HG02852 (cell line): Measurements from ENCODE around the gene RASA4B.
"Not testable (repeated sequence)": the region's sequence is repeated elsewhere in the genome, so short reads cannot be mapped to it uniquely, and the experiment has no call there.

ENCODE experiments used
- ATAC-seq: cut with Tn5 transposase; IDR thresholded peaks from one replicate; pipeline ENCODE4 v1.9.1; 2021; ENCODE audit warnings: mild to moderate bottlenecking, moderate library complexity; ENCODE audit not compliant: unreplicated experiment

Gene RASA4B

DNA sequence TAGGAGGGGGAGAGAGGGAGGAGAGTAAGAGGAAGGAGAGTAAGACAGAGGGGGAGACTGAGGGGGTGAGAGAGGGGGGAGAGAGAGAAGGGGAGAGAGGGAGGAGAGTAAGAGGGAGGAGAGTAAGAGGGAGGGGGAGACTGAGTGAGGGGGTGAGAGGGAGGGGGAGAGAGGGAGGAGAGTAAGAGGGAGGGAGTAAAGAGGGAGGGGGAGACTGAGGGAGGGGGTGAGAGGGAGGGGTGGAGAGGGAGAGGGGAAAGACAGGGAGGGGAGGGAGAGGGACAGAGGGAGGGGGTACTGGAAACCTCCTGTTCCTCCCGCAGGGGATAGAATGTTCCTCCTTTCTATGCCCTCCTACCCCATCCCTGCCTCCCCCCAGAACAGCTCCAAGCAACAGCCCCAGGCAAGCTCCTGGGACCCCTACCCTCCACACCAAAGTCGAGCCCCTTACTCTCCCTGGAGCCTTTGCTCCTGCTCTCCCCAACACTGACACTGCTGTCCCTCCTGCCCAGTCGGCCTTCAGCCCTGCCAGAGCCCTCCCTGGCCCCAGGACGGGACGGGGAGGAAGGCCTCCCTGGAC, 4.8 kb downstream of the RASA4B start:
- not testable (repeated sequence) for ATAC-seq

DNA sequence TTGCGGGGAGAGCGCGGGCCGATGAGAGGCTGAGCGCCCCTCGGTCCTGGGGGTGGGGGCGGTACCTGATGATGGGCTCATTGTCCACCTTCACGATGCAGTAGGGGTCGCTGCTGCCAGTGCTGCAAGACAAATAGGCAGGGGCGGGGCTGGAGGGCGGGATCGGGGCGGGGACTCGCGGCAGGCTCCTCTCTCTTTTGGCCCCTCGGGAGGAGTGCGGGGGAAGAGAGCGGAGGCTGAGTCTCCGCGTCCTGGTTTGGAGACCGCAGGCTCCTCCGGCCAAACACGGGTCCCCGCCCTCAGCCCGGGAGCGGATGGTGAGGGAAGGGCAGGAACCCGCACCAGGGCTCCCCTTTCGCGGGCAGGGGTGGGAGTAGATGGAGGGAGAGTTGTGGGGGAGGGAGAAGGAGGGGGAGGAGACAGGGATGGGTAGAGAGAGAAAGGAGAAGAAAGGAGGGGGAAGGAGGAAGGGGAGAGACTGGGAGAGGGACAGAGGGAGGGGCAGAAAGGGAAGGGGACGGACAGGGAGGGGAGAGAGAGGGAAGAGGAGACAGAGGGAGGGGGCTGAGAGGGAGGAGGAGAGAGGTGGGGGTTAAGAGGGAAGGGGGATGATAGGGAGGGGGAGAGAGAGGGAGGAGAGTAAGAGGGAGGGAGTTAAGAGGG, 5.6 kb downstream of the RASA4B start:
- peak; percentile 34 for ATAC-seq

DNA sequence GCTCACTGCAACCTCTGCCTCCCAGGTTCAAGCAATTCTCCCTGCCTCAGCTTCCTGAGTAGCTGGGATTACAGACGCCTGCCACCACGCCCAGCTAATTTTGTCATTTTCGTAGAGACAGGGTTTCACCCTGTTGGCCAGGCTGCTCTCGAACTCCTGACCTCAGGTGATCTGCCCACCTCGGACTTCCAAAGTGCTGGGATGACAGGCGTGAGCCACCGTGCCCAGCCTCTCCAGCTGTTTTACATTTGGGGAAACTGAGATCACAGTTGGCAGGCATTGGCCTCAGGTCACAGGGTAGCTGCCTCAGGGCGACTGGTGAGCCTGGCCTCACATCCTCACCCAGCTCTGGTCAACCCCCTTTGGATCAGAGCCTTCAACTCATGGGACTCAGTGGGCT, 7.0 kb downstream of the RASA4B start:
- ATAC-seq, result not testable (repeated sequence)

DNA sequence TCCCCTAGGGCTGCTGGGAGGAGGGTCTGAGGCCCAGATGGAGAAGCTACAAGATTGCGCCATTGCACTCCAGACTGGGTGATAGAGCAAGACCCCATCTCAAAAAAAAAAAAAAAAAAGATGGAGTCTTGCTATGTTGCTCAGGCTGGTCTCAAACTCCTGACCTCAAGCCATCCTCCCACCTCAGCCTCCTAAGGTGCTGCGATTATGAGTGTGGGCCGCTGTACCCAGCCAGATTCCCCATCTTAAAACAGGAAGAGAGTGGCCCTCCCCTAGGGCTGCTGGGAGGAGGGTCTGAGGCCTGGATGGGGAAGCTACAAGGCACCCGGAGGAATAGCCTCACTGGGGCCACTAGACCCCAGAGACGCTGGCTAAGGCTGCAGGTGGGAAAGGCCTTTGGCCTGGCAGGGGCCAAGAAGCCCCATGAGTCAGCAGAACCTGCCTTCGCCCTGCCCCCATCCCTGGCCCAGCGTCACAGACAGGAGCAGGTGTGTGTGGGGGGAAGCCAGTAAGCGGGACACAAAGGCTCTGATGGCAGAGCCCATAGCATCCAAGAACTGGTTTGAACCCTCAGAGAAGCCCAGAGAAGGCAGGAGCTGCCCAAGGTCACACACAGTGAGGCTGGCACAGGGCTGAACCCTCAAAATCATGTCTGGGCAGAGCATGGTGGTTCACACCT, 10.0 kb downstream of the RASA4B start:
- not testable (repeated sequence) for ATAC-seq

DNA sequence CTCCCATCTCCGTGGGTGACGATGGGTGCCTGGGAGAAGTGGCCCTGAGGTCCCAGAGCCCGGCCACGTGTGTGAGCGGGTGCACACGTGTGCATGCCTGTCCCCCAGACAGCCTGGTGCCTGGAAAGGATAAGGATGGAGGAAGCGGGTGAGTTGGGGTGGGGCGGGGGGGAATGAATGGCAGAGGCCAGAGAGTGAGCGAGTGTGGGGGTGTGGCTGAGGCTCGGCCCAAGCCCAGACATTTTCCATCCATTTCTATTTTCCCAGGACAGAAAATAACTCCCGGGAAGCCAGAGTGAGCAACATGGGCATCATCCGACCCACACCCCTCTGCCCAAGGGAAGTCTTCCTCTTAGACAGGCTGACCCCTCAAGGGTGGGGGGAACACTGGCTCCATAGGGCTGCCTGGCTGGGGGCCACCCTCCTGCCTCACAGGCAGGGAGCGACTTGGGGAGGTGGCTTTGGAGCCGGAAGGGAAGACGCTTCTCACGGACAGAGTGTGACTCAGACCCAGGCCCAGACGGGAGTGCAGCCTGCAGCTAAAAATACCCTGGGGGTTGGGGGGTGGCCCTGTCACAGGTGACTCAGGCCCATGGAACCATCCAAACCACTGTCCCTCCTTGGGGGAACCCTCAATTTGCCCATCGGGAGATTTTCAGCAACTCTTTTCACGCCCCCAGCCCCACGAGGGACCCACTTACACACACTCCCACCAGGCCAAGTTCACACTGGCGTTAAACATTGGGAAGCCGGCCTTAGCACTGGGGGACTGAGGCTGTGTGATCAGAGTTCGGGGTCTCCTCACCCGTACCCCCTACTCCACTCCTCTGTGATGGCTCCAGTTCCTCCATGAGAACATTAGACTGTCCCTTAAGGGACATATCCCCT, 12.0 kb downstream of the RASA4B start:
- ATAC-seq, result not testable (repeated sequence)

DNA sequence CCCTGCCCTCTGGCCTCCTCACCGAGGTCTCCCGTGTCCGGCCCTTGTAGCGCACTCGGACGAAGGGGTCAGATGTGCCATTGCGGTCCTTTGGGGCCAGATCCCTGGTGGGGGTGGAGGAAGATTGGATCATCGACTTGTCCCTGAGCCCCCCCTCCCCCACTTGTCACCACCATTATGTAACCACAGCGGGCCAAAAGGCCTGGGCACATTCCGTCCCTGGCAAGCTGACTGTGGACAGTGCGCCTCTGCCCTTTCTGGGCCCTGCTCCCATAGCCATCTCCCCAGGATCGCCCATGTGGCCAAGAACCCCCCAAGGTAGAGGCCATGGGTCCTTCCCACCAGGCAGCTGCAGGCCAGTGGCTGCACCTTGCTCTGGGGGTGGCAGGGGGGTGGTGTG, 14.4 kb downstream of the RASA4B start:
- not testable (repeated sequence) for ATAC-seq

DNA sequence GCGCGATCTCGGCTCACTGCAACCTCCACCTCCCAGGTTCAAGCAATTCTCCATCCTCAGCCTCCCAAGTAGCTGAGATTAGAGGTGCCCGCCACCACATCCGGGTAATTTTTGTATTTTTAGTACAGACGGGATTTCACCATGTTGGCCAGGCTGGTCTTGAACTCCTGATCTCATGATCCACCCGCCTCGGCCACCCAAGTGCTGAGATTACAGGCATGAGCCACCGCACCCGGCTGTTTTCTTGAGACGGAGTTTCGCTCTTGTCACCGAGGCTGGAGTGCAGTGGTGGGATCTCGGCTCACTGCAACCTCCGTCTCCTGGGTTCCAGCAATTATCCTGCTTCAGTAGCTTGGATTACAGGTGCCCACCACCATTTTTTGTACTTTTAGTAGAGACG, 19.3 kb downstream of the RASA4B start:
- ATAC-seq, result not testable (repeated sequence)

DNA sequence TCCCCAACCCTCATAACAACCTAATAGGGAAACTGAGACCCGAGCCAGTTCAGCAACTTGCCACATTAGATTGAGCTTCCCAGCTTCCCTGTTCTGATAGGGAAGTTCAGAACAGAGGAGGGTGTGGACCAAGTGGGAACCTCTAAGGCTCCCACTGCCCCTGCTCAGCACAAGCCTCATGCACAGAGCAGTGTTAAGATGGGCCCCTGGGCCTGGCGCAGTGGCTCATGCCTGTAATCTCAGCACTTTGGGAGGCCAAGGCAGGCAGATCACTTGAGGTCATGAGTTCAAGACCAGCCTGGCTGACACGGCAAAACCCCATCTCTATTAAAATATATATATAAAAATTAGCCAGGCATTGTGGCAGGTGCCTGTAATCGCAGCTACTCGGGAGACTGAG, 20.3 kb downstream of the RASA4B start:
- ATAC-seq, result not testable (repeated sequence)

DNA sequence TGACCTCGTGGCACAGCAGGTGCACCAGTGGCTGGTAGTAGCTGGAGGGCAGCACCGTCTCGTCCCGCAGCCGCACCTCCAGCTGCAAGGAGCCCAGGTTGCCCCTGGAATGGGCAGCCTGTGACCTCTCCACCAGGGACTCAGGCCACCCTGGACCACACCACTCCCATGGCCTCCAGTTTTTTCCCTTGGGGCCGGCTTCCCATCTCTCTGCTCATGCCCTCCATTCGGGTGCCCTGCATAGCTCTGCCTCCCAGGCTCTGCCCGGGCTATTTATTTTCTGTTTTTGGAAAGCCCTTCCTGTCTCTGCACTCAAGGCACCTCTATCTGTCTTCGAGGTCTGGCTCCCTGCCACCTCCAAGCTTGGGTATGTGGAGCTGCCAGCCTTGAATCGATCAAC, 20.7 kb downstream of the RASA4B start:
- ATAC-seq, result not testable (repeated sequence)

DNA sequence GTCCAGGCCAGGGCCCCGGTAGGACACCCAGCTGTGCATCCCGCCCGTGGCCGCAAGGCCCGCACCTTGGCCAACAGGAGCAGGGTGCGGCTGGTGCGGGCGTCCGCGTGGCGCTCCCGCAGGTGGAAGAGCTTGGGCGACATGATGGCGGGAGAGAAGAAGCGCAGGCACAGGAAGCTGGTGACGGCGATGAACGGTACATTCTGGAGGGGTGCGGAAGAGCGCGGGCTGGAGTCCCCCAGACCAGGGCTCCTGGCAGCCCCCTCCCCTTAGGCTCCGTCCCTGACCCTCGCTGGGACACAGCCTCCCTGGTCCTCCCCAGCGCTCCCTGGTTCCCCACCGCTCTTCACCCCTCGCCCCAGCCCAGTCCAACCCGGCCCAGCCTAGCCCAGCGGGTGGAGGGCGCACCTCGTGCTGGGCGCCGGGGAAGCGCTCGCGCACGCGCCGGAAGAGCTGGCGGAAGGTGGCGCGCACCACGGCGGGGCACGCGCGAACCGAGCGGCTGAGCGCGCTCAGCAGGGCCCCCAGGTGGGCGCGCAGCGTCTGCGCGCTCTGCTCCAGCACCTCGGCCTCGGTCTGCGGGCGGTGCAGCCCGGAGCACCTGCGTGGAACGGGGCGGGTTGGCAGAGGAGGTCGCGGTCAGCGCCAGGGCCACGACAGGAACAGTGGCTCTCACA, 23.0 kb downstream of the RASA4B start:
- peak; percentile 60 for ATAC-seq

DNA sequence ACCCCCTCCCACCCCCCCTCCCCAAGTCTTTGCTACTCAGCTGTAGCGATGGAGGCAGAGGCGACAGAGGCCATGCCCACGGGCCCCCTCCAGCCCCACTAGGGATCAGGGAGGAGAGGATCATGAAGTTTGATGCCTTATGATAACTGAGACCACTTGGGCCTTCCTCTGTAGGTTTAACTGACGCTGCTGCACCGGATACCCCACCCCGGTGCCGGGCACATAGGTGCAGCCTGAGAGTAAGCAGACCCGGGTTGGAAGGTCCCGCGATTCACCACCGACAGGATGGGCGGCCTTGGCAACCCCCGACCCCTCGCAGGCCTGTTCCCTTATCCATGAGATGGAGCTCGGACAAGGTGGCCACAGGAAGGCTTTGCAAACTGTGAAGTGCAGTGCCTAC, 23.6 kb downstream of the RASA4B start:
- ATAC-seq, result not testable (repeated sequence)

DNA sequence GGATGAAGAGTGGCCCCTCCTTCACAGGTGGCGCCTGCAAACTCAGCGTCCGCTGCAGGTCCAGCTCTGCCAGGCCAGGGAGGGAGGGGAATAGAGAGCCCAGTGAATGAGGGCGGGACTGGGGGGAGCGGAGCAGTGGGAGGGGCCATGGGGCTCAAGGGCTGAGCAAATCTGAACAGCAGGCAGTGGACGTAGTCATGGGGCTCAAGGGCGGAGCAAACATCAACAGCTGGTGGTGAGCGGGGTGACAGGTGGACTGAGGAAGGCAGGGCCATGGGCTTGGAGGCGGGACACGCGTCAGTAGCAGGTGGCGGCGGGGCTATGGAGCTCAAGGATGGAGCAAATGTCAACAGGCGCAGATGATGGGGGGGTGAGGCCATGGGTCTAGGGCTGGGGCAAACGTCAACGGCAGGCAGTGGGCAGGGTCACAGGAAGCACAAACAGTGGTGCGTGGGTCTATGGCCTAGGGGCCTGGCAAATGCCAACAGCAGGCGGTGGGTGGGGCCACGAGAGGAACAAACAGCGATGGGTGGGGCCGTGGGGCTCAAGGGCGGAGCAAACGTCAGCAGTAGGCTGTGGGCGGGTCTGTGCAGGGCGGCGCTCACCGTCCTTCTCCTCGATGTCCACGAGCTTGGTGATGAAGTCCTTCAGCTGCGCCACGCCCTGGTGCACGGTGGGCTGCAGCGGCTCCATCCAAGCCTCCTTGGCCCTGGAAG, 24.2 kb downstream of the RASA4B start:
- peak; percentile 47 for ATAC-seq

DNA sequence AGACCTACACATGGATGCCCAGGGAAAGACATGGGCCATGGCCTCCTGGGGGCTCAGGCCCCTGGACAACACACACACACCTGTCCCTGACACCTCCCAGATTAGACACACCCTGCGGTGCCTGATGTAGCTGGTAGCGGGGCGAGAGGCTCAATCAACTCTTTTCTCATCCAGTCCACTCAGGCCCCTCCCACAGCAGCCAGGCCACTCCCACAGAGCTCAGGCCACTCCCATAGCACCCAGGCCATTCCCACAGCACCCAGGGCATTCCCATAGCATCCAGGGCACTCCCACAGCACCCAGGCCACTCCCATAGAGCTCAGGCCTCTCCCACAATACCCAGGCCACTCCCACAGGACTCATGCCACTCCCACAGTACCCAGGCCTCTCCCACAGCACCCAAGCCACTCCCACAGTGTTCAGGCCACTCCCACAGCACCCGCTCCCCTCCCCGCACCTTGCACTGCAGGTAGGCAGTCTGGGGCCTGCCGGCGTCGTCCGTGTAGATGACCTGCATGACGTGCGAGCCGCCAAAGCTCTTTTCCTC, 27.0 kb downstream of the RASA4B start:
- peak; percentile 49 for ATAC-seq

DNA sequence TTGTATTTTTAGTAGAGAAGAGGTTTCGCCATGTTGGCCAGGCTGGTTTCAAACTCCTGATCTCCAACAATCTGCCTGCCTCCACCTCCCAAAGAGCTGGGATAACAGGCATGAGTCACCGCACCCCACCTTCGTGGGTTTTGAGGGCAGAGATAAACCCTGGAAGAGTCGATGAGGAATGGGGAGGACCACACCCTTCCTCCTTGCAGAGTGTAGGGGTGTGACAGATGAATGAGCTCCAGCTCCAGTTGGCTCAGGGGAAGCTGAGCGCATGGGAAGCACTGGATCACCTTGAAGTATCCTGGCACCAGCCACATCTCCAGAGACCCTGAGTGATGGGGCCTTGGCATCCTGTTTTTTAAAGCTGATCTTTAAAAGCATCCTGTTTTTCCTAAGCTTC, 33.3 kb downstream of the RASA4B start:
- not testable (repeated sequence) for ATAC-seq

DNA sequence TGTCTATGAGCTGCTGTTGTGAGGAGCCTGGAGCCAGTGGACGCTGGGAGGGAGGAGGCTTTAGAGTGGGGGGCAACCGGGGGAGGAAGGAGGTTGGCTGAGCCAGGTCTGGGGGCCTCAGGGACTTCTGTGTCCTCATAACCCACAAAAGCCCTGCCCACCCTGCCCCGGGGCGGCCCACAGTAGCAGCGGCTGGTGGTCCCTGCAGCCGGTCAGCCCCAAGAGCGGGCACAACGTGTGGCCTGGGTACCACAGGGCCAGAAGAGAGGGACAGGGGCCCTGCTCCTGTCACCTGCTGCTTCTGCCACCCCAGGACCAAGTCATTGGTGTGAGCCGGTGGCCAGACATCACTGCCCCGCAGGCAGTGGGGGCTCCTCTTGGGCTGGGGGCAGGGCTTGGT, 35.6 kb downstream of the RASA4B start:
- not testable (repeated sequence) for ATAC-seq

DNA sequence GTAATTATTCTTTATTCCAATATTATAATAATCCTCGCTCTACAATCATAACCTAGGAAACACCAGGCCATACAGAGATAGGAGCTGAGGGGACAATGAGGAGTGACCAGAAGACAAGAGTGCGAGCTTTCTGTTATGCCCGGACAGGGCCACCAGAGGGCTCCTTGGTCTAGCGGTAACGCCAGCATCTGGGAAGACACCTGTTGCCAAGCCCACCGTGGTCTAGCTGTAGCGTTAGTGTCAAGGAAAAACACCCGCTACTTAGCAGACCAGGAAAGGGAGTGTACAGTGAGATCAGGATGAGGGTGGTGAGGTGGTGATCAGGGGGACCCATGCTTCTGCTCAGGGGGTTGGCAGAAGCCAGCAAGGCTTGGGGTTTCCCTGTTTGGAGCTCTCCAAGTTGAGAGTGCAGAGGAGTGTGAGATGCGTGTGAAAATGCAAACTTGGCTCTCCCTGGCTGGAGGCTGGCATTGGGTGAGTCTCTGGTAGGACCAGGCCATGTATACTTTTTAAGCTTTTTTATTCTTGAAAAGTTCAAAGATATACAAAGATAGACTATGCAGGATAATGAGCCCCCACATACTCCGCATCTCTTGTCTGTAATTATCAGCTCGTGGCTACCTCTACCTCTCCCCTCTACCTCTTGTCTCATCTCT, 37.5 kb downstream of the RASA4B start:
- not testable (repeated sequence) for ATAC-seq

DNA sequence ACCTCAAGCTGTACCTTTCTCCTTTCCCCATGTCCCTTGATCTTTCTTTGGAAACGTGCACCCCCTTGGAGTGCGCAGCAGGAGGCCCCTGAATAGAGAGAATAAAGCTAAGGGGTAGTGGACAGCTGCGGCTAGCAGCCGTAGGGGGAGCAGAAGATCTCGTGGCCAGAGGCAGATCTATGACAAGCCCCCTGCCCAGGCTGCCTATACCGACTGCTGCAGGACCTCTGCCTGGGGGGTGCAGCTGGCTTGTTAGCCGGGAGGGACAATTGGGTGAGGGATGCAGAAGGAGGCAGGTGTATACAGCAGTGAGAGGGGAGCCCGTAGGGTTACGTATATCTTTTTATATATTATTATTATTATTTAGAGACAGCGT, 38.4 kb downstream of the RASA4B start:
- ATAC-seq, result peak; percentile 21

DNA sequence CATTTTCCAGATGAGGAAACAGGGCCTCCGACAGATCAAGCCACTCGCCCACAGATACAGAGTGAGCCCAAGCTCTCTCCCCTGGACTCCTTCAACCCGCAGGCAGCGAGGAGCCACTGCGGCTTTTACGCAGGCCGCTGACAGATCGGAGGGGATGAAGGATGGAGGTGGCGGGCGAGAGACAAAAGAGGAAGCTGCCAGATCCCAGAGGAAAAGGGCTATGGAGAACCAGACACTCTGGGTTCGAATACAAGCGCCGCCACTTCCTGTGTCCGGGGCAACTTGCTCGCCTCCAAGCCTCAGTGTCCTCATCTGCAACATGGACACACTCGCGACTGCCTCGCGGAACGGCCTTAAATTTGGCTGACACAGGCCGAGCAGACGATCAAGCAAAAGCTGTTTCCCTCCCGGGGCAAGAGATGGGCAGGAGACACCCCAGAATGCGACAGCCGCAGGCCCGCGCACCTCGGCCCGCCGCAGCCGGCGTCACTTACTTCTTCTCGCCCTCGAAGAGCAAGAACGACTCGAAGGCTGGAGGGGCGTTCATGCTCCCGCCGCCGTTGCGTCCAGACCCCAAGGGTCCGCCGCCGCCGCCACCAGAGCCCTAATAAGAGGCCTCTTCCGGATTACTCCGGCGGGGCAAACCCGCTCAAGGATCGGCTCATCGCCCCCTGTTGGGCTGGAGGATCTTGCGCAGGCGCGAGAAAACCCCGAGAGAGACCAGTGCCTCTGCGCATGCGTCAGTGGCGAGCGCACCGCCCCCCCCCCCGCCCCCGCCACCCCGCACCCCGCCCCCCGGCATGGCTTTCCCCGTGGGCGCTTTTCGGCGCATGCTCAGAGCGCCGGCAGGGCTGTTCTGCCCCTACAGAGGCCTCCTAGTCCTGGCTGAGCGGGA, 39.0 kb downstream of the RASA4B start, which contains the start of gene POLR2J:
POLR2J (minus strand) TSS at position 609 of the 895 bp plus-strand sequence; CDS start at position 547, 62 bp downstream.
- peak; percentile 89 for ATAC-seq
